Activated T-cell treated with anti-CD3 and anti-CD28 coated beads, Interleukin-2, amount 50 U/mL, for 4 hours (primary cell): ENCODE measurements around the gene DGKH. TPM values are rescaled to one million over a fixed set of nuclear protein-coding genes. Genes with fewer than 3 reads are reported as not detected.
A peak's percentile ranks its signal among the peaks of the same experiment; 100 is the strongest.

Experiments
- ATAC-seq, 2 donors: fragments of 200-7000 bp; cut with Tn5 transposase; one replicate each; pipeline ENCODE4 v1.10.0; 2021
- DNase-seq: peaks from one replicate; pipeline ENCODE4 v3.0.0-alpha.2; 2020
- H3K27me3 Mint-ChIP-seq: one replicate; pipeline ENCODE4 v1.8.0; 2021; ENCODE audit warnings: low read depth, mixed read lengths
- H3K36me3 Mint-ChIP-seq: one replicate; pipeline ENCODE4 v1.8.0; 2022; ENCODE audit warnings: mixed read lengths; ENCODE audit not compliant: insufficient read depth
- H3K4me1 Mint-ChIP-seq: one replicate; pipeline ENCODE4 v1.8.0; 2021; ENCODE audit warnings: low read depth, mixed read lengths
- H3K4me3 Mint-ChIP-seq: one replicate; pipeline ENCODE4 v1.8.0; 2021; ENCODE audit warnings: mild to moderate bottlenecking, moderate library complexity, mixed read lengths
- H3K9me3 Mint-ChIP-seq: one replicate; pipeline ENCODE4 v1.8.0; 2021; ENCODE audit warnings: mixed read lengths
- total RNA-seq, 3 donors: library from RNA; stranded (reverse); gene quantifications; one replicate each; pipeline ENCODE4 v1.2.1, GENCODE V29; 2021

DGKH gene
- total RNA-seq, 3 donors from 2014 or later = 5.1 to 5.7 (median 5.6) TPM

DNA sequence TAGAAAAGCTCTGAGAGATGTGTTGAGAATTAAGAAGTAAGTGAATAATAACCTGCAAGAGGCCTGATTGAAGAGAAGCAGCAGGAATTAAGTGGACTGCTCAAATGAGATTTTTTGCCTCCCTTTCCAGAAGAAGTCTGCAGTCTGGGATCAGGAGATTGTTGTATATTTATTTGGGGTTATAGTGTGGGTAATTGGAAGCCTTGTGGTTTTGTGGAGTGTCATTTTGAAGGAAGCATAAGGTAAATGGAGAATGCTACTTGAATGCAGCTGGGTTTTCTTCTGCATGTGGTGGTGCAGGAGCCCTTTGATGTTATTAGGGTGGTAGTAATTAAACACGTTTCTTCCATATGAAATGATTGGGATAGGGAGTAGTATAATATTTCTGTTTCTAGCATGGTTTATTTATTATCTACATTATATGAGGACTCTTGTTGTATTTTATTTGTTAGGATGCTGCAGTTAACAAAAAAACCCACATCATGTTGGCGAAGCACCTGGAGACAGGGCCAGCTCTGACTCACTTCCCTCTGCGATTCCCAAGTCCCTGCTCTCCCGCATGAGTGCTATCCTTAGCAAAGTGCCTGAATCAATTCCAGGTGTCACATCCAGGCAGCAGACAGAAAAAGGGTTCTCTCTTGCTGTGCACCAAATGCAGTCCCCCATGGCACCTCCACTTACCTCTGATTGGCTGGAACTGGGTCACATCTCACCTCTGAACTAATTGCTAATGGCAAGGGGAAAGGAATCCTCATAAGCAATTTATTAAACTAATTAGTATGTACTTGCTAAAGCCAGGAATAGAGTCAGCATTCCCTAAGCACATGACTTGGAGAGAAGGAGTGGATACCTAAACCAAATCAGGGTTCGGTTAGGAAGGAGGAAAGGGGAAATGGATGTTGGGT lies 54.8 kb downstream of the DGKH start:
- H3K36me3 Mint-ChIP-seq = no peaks in the 10 kb centered on the region
- H3K4me3 Mint-ChIP-seq = no peak overlapping the region
- DNase-seq (no peak), ATAC-seq (no peak)
- no peaks in the 10 kb centered on the region for H3K27me3 Mint-ChIP-seq
- H3K9me3 Mint-ChIP-seq = no peaks in the 10 kb centered on the region
- H3K4me1 Mint-ChIP-seq = peaks cover 7% of the 10 kb centered on the region

GRCh38 chr13:42106998-42107397 lies 58.5 kb downstream of the DGKH start:
- H3K4me1 Mint-ChIP-seq = peaks cover 6% of the 10 kb centered on the region
- H3K9me3 Mint-ChIP-seq = no peaks in the 10 kb centered on the region
- no peak overlapping the region for H3K4me3 Mint-ChIP-seq
- ATAC-seq (no peak), DNase-seq (no peak)
- no peaks in the 10 kb centered on the region for H3K36me3 Mint-ChIP-seq
- no peaks in the 10 kb centered on the region for H3K27me3 Mint-ChIP-seq

- H3K9me3 Mint-ChIP-seq = no peaks in the 10 kb centered on the region
- DNase-seq = no peak
Measured at GRCh38 chr13:42107421-42107820, 59.0 kb downstream of the DGKH start.

GRCh38 chr13:42108217-42108616 lies 59.8 kb downstream of the DGKH start:
- Mint-ChIP-seq H3K4me1 (peaks cover 6% of the 10 kb centered on the region), H3K4me3 (no peak overlapping the region)

More at GRCh38 chr13:42107421-42107820, 59.0 kb downstream of the DGKH start:
- Mint-ChIP-seq H3K27me3 (no peaks in the 10 kb centered on the region), H3K4me3 (no peak overlapping the region), H3K4me1 (peaks cover 6% of the 10 kb centered on the region), H3K36me3 (no peaks in the 10 kb centered on the region)
- no peak for ATAC-seq

GRCh38 chr13:42109957-42110356 lies 61.5 kb downstream of the DGKH start:
- no peak for ATAC-seq
- H3K4me1 Mint-ChIP-seq = peaks cover 6% of the 10 kb centered on the region
- no peaks in the 10 kb centered on the region for H3K27me3 Mint-ChIP-seq
- H3K4me3 Mint-ChIP-seq = no peak overlapping the region
- no peak for DNase-seq
- no peaks in the 10 kb centered on the region for H3K9me3 Mint-ChIP-seq
- H3K36me3 Mint-ChIP-seq = no peaks in the 10 kb centered on the region

More at GRCh38 chr13:42108217-42108616, 59.8 kb downstream of the DGKH start:
- Mint-ChIP-seq H3K36me3 (no peaks in the 10 kb centered on the region), H3K27me3 (no peaks in the 10 kb centered on the region), H3K9me3 (no peaks in the 10 kb centered on the region)
- ATAC-seq (no peak), DNase-seq (no peak)

- Mint-ChIP-seq H3K9me3 (no peaks in the 10 kb centered on the region), H3K4me3 (no peak overlapping the region), H3K4me1 (peaks cover 6% of the 10 kb centered on the region), H3K27me3 (no peaks in the 10 kb centered on the region), H3K36me3 (no peaks in the 10 kb centered on the region)
- ATAC-seq = peak; percentile 55 to 62
- peak; percentile 24 for DNase-seq
Measured at GRCh38 chr13:42110410-42111155, 62.1 kb downstream of the DGKH start.

- DNase-seq (no peak), ATAC-seq (no peak)
- no peaks in the 10 kb centered on the region for H3K9me3 Mint-ChIP-seq
- H3K36me3 Mint-ChIP-seq = no peaks in the 10 kb centered on the region
- H3K27me3 Mint-ChIP-seq = no peaks in the 10 kb centered on the region
- peaks cover 6% of the 10 kb centered on the region for H3K4me1 Mint-ChIP-seq
- no peak overlapping the region for H3K4me3 Mint-ChIP-seq
Measured at GRCh38 chr13:42112864-42113263, 64.4 kb downstream of the DGKH start.

- H3K4me3 Mint-ChIP-seq = no peak overlapping the region
- H3K36me3 Mint-ChIP-seq = no peaks in the 10 kb centered on the region
- DNase-seq = no peak
- H3K4me1 Mint-ChIP-seq = peaks cover 6% of the 10 kb centered on the region
- no peaks in the 10 kb centered on the region for H3K9me3 Mint-ChIP-seq
- H3K27me3 Mint-ChIP-seq = no peaks in the 10 kb centered on the region
- no peak for ATAC-seq
Measured at GRCh38 chr13:42113478-42113877, 65.0 kb downstream of the DGKH start.

- no peaks in the 10 kb centered on the region for H3K36me3 Mint-ChIP-seq
- H3K4me3 Mint-ChIP-seq = no peak overlapping the region
- H3K27me3 Mint-ChIP-seq = no peaks in the 10 kb centered on the region
- ATAC-seq = no peak
- DNase-seq = no peak
- H3K9me3 Mint-ChIP-seq = no peaks in the 10 kb centered on the region
- peaks cover 6% of the 10 kb centered on the region for H3K4me1 Mint-ChIP-seq
Measured at GRCh38 chr13:42114278-42114677, 65.8 kb downstream of the DGKH start.

DNA sequence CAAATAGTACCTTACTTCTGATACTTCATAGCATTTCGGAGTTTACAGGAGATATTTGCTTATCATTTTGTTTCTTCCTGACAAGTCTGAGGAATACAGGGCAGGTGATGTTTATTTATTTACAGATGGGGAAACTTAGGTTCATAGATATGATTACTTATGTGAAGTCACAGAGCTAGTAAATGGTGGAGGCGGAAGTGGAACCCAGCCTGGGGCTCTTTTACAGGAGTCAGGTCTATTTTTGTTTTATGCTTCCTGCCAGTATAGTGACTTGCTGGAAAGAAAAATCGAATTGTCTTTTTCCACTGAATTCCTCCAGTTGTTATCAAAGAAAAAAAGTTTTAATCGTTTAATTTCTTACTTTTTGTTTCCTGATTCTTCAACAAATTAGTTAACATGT lies 66.5 kb downstream of the DGKH start:
- H3K4me3 Mint-ChIP-seq = no peak overlapping the region
- H3K27me3 Mint-ChIP-seq = no peaks in the 10 kb centered on the region
- no peak for ATAC-seq
- peaks cover 6% of the 10 kb centered on the region for H3K4me1 Mint-ChIP-seq
- no peaks in the 10 kb centered on the region for H3K36me3 Mint-ChIP-seq
- no peak for DNase-seq
- H3K9me3 Mint-ChIP-seq = no peaks in the 10 kb centered on the region

DNA sequence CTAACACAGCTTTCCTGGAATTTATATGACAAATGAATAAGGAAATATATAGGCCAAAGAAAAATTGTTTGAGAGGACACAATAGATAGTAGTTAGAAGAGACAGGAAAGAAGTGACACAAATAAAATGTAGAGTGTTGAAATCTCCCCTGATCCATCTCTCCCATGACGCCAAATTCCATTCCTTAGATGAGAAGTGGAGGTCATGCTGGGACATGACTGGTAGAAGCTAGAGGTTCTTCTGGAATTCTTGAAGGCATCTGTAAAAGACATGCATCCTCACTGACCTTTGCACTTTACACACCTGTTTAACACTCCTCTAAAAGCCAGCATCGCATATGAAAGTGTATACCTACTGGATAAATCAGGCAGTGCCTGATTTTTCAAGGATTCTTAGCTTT lies 67.8 kb downstream of the DGKH start:
- no peak overlapping the region for H3K4me3 Mint-ChIP-seq
- ATAC-seq (no peak), DNase-seq (no peak)
- no peaks in the 10 kb centered on the region for H3K9me3 Mint-ChIP-seq
- H3K4me1 Mint-ChIP-seq = no peaks in the 10 kb centered on the region
- H3K27me3 Mint-ChIP-seq = no peaks in the 10 kb centered on the region
- no peaks in the 10 kb centered on the region for H3K36me3 Mint-ChIP-seq

- peaks cover 1% of the 10 kb centered on the region for H3K4me1 Mint-ChIP-seq
- no peak for ATAC-seq
- no peaks in the 10 kb centered on the region for H3K27me3 Mint-ChIP-seq
- H3K9me3 Mint-ChIP-seq = no peaks in the 10 kb centered on the region
- H3K4me3 Mint-ChIP-seq = no peak overlapping the region
- H3K36me3 Mint-ChIP-seq = peaks cover 4% of the 10 kb centered on the region
- no peak for DNase-seq
Measured at GRCh38 chr13:42119041-42119440, 70.6 kb downstream of the DGKH start.

- H3K4me3 Mint-ChIP-seq = no peak overlapping the region
- no peaks in the 10 kb centered on the region for H3K9me3 Mint-ChIP-seq
- peaks cover 1% of the 10 kb centered on the region for H3K4me1 Mint-ChIP-seq
- no peak for ATAC-seq
- no peaks in the 10 kb centered on the region for H3K27me3 Mint-ChIP-seq
- peaks cover 4% of the 10 kb centered on the region for H3K36me3 Mint-ChIP-seq
- no peak for DNase-seq
Measured at GRCh38 chr13:42119875-42120274, 71.4 kb downstream of the DGKH start.

DNA sequence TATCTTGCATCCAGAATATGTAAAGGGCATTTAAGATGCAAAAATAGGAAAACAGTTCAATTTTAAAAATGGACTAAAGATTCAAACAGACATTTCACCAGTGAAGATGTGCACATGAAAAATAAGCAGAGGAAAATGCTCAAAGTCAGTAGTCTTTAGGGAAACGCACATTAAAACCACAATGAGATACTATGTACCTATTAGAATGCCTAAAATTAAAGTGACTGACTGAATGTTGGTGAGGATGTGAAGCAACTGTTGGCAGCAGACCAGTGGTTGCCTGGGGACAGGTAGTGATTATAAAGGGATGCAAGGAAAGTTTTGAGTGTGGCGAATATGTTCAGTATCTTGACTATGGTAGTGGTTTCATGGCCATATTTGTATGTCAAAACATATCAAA lies 75.2 kb downstream of the DGKH start:
- Mint-ChIP-seq H3K36me3 (peaks cover 16% of the 10 kb centered on the region), H3K4me3 (no peak overlapping the region), H3K4me1 (peaks cover 1% of the 10 kb centered on the region), H3K9me3 (no peaks in the 10 kb centered on the region), H3K27me3 (no peaks in the 10 kb centered on the region)
- DNase-seq = no peak
- ATAC-seq = no peak

- Mint-ChIP-seq H3K27me3 (no peaks in the 10 kb centered on the region), H3K4me3 (no peak overlapping the region), H3K36me3 (peaks cover 19% of the 10 kb centered on the region), H3K4me1 (peaks cover 1% of the 10 kb centered on the region), H3K9me3 (no peaks in the 10 kb centered on the region)
- ATAC-seq (no peak), DNase-seq (no peak)
Measured at GRCh38 chr13:42125046-42125445, 76.6 kb downstream of the DGKH start.
